Spleen (tissue), 11 donors: ENCODE results near the gene PCDHGA9. TPM values are rescaled to one million over a fixed set of nuclear protein-coding genes. Genes with fewer than 3 reads are reported as not detected.

Experiments used
- DNase-seq: peaks from one replicate; pipeline ENCODE4 v3.0.0-alpha.2; 2020
- H3K27ac ChIP-seq, 8 donors: fragments of 200-600 bp; sonication (generic) in 7 of 8; 1 replicate in 4 of 8; 2 replicates in 4 of 8; pipeline versions ENCODE4 v1.5.0 to v1.8.0; 2016 to 2021; ENCODE audit warnings: inconsistent platforms in 4 of 8, mild to moderate bottlenecking in 4 of 8, moderate library complexity in 1 of 8
- H3K27me3 ChIP-seq, 7 donors: fragments of 200-600 bp; sonication (generic) in 6 of 7; replicated peaks in 1 of 7; 1 replicate in 4 of 7; 2 replicates in 3 of 7; pipeline versions ENCODE4 v1.5.0 to v1.8.0; 2016 to 2021; ENCODE audit warnings: inconsistent platforms in 3 of 7, mild to moderate bottlenecking in 1 of 7
- H3K36me3 ChIP-seq, 6 donors: fragments of 200-600 bp; sonication (generic) in 5 of 6; 1 replicate in 4 of 6; 2 replicates in 2 of 6; pipeline versions ENCODE4 v1.5.0 to v1.8.0; 2016 to 2021; ENCODE audit warnings: inconsistent platforms in 2 of 6
- H3K4me1 ChIP-seq, 6 donors: fragments of 200-600 bp; sonication (generic) in 5 of 6; 1 replicate in 3 of 6; 2 replicates in 3 of 6; pipeline versions ENCODE4 v1.5.0 to v1.8.0; 2016 to 2021; ENCODE audit warnings: inconsistent platforms in 3 of 6
- H3K4me3 ChIP-seq, 8 donors: fragments of 200-600 bp; sonication (generic) in 7 of 8; 1 replicate in 4 of 8; 2 replicates in 4 of 8; pipeline versions ENCODE4 v1.5.0 to v1.8.0; 2016 to 2021; ENCODE audit warnings: inconsistent platforms in 4 of 8, mild to moderate bottlenecking in 4 of 8, moderate library complexity in 2 of 8
- H3K9me3 ChIP-seq, 8 donors: fragments of 200-600 bp; sonication (generic) in 7 of 8; 1 replicate in 4 of 8; 2 replicates in 4 of 8; pipeline versions ENCODE4 v1.5.0 to v1.8.0; 2016 to 2021; ENCODE audit warnings: inconsistent platforms in 4 of 8
- CTCF ChIP-seq, 11 experiments: fragments of 200-600 bp in 7 of 11; fragments of 450-650 bp in 4 of 11; sonication (generic) in 4 of 11; IDR thresholded peaks in 8 of 11; conservative IDR thresholded peaks in 3 of 11; 1 replicate in 7 of 11; 2 replicates in 4 of 11; pipeline versions ENCODE4 v1.4.0 to v1.8.0; 2016 to 2021; ENCODE audit warnings: antibody characterized with exemption in 11 of 11, inconsistent platforms in 4 of 11, mild to moderate bottlenecking in 1 of 11
- POLR2A ChIP-seq, 3 donors: fragments of 450-650 bp; IDR thresholded peaks; one replicate each; pipeline ENCODE4 v1.5.1; 2017; ENCODE audit warnings: antibody characterized with exemption in 3 of 3, mild to moderate bottlenecking in 1 of 3
- POLR2AphosphoS5 ChIP-seq, 3 donors: sonication (generic); formaldehyde crosslinking; IDR thresholded peaks; one replicate each; pipeline ENCODE4 v1.5.1; 2017; ENCODE audit warnings: antibody characterized with exemption in 3 of 3
- WGBS, 5 donors: extraction: QIAGEN DNeasy Blood & Tissue Kit in 3 of 5; methylation state at CpG; one replicate each; pipeline versions ENCODE4 v1.1.5 to v1.1.7; 2013 to 2018; 5-methylcytosine and 5-hydroxymethylcytosine counted together
- intact Hi-C: fragments of 100-400 bp; cut with DNase I; formaldehyde crosslinking; loops from one replicate; pipeline ENCODE4 v1.15.0; 2023; ENCODE audit warnings: low total_unique reads
- polyA plus RNA-seq, 3 donors: library from polyadenylated mRNA; stranded (reverse); fragments of 200-250 nt; gene quantifications; one replicate each; pipeline ENCODE4 v1.2.1, GENCODE V29; 2013
- total RNA-seq, 7 donors: library from RNA; depleted of rRNA in 3 of 7; stranded (reverse); fragments of >200 nt in 3 of 7; fragmentation: NEBNext Ultra II Directional in 4 of 7; extraction: Animal tissue kit (Norgen Biotek cat#: 25700) in 4 of 7; gene quantifications; one replicate each; pipeline versions ENCODE4 v1.1.0 to v1.2.1, GENCODE V29; 2016 to 2021
- donor health status: healthy with polysubstance abuse.
- donor health status: DM: no; HTN: no; CAD: no; lungs with moderate emphysema.
- donor health status: DM: no; HTN: no; CAD: no.
- donor health status: Bipolar disorder and iron deficiency.
- donor health status: healthy.
- donor health status: DM: no; HTN: no; CAD: no.
- donor health status: DM: yes; HTN: yes; CAD: no.

Gene PCDHGA9
- total and polyA plus RNA-seq, 10 donors = 0.11 to 9.6 (median 4.3) TPM; not detected in 1

DNA sequence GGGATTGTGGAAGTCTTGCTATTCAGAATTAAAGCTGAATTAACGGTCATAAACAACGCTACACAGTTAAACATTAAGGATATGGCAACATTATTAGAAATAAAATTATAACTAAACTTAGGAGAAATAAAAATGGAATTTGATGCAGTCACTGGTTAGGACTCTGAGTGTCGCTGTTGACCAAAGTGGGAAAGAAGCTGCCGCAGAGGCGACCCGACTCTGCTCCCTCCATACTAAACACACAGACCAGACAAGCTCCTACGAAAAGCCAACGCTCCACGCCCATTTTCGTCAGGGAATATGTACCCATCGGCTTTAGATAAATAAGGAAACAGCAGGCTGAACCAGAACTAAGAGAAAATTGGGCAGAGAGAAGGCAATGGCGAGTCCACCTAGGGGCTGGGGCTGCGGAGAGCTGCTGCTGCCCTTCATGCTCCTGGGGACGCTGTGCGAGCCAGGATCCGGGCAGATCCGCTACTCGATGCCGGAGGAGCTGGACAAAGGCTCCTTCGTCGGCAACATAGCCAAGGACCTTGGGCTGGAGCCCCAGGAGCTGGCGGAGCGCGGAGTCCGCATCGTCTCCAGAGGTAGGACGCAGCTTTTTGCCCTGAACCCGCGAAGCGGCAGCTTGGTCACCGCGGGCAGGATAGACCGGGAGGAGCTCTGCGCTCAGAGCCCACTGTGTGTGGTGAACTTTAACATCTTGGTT is 38.5 kb upstream of the PCDHGA9 start, which contains the start of gene PCDHGA5:
PCDHGA5 (plus strand) TSS at position 211 of the 709 bp plus-strand sequence; CDS start at position 380, 169 bp downstream.
- WGBS, 5 donors = 23 to 33% (median 27%) methylated on average over 34 of the region's 34 CpGs

DNA sequence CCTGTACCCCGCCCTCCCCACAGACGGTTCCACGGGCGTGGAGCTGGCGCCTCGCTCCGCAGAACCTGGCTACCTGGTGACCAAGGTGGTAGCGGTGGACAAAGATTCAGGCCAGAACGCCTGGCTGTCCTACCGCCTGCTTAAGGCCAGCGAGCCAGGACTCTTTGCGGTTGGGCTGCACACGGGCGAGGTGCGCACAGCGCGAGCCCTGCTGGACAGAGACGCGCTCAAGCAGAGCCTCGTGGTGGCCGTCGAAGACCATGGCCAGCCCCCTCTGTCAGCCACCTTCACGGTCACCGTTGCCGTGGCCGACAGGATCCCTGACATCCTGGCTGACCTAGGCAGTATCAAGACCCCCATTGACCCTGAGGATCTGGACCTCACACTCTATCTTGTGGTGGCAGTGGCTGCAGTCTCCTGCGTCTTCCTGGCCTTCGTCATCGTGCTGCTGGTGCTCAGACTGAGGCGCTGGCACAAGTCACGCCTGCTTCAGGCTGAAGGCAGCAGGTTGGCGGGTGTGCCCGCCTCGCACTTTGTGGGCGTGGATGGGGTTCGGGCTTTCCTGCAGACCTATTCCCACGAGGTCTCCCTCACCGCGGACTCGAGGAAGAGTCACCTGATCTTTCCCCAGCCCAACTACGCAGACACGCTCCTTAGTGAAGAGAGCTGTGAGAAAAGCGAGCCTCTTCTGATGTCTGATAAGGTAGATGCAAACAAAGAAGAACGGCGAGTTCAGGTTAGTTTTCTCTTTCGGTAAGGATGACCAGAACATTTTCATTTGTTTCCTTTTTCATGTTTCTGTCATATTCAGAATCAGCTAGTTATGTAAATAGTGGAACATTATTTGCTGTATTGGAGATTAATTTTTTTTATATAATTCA is 36.3 kb upstream of the PCDHGA9 start:
- no peaks in the 10 kb centered on the region for H3K4me1 ChIP-seq
- H3K9me3 ChIP-seq = peaks cover 0 to 100% (median 95%) of the 10 kb centered on the region in 8 donors
- H3K4me3 ChIP-seq = no peak overlapping the region
- H3K27ac ChIP-seq = no peak overlapping the region
- H3K36me3 ChIP-seq = peaks cover 0 to 7% (median 0%) of the 10 kb centered on the region in 6 donors
- peaks cover 0 to 97% (median 30%) of the 10 kb centered on the region in 7 donors for H3K27me3 ChIP-seq
- intact Hi-C loops = no loop called here
- DNase-seq = no peak
- TF ChIP-seq POLR2AphosphoS5 (IDR thresholded peaks at IDR 0.05) (no peak), POLR2A (IDR thresholded peaks at IDR 0.05) (no peak), CTCF (IDR thresholded peaks at IDR 0.05 in 8 of 11, conservative IDR thresholded peaks at IDR 0.05 in 3 of 11) (no peak)
- WGBS, 5 donors = 30 to 48% (median 36%) methylated on average over 22 to 46 of the region's 46 CpGs

More for the DNA sequence above, 38.5 kb upstream of the PCDHGA9 start, which contains the start of gene PCDHGA5:
- no peak for DNase-seq
- Histone ChIP-seq H3K4me3 (peak within 1 kb of the TSS in 1 of 8 donors; percentile 22), H3K9me3 (peaks cover 0 to 100% (median 95%) of the 10 kb centered on the region in 8 donors), H3K4me1 (no peaks in the 10 kb centered on the region), H3K27ac (no peak within 1 kb of the TSS), H3K36me3 (peaks cover 0 to 7% (median 0%) of the 10 kb centered on the region in 6 donors), H3K27me3 (peaks cover 0 to 95% (median 30%) of the 10 kb centered on the region in 7 donors)
- intact Hi-C loops = no loop called here
- TF ChIP-seq POLR2A (IDR thresholded peaks at IDR 0.05) (no peak), POLR2AphosphoS5 (IDR thresholded peaks at IDR 0.05) (no peak), CTCF (IDR thresholded peaks at IDR 0.05 in 8 of 11, conservative IDR thresholded peaks at IDR 0.05 in 3 of 11) (no peak)

DNA sequence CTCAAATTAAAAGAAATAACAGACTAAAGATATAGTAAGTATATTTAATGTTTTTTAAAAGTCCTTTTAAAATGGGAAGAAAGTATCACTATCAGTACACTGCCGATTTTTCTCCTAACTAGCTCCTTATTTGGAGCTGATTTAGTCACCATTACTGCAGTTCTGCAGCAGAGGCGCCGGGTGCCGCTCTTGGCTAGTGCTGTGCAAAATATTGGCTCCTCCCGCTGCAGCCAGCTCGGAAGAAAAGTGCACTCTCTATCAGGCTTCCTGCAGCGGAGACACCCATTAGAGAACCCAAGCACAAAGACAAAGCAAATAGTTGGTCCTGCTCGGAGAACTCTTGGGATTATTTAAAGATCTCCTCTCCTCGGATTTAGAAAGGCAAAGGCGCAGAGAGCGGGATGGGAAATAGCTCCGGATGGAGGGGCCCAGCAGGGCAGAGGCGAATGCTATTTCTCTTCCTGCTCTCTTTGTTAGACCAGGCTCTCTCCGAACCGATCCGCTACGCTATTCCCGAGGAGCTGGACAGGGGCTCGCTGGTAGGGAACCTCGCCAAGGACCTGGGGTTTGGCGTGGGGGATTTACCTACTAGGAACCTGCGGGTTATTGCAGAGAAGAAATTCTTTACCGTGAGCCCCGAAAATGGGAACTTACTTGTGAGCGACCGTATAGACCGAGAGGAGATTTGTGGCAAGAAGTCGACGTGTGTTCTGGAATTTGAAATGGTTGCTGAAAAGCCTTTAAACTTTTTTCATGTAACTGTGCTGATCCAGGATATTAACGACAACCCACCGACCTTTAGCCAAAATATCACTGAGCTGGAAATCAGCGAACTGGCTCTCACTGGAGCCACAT is 32.4 kb upstream of the PCDHGA9 start, which contains the start of gene PCDHGB3:
PCDHGB3 (plus strand) TSS at position 249 of the 855 bp plus-strand sequence; CDS start at position 402, 153 bp downstream.
- Histone ChIP-seq H3K4me1 (no peaks in the 10 kb centered on the region), H3K36me3 (no peaks in the 10 kb centered on the region), H3K4me3 (peak within 1 kb of the TSS in 5 of 8 donors; percentile 15 to 61 (median 23)), H3K27me3 (peaks cover 0 to 97% (median 21%) of the 10 kb centered on the region in 7 donors), H3K9me3 (peaks cover 0 to 100% (median 97%) of the 10 kb centered on the region in 8 donors), H3K27ac (no peak within 1 kb of the TSS)
- intact Hi-C loops = no loop called here
- 12 to 23% (median 17%) methylated on average over 32 of the region's 32 CpGs for WGBS, 5 donors
- TF ChIP-seq POLR2A (IDR thresholded peaks at IDR 0.05) (no peak), CTCF (IDR thresholded peaks at IDR 0.05 in 8 of 11, conservative IDR thresholded peaks at IDR 0.05 in 3 of 11) (peak in 3 of 11 experiments; percentile 10 to 30 (median 21)), POLR2AphosphoS5 (IDR thresholded peaks at IDR 0.05) (no peak)
- no peak for DNase-seq
